Upper lobe of right lung (tissue), 1 donor: ENCODE measurements around the gene UNC5A. TPM values are rescaled to one million over a fixed set of nuclear protein-coding genes. Genes with fewer than 3 reads are reported as not detected.

Source experiments
- ATAC-seq: fragments of 200-7000 bp; cut with Tn5 transposase; one replicate; pipeline ENCODE4 v1.9.1; 2020; ENCODE audit warnings: mild to moderate bottlenecking, moderate library complexity
- DNase-seq: peaks from one replicate; pipeline ENCODE4 v3.0.0-alpha.2; 2020
- H3K27ac ChIP-seq: fragments of 200-600 bp; one replicate; pipeline ENCODE4 v1.8.0; 2022
- H3K27me3 ChIP-seq: fragments of 200-600 bp; one replicate; pipeline ENCODE4 v1.8.0; 2022; ENCODE audit warnings: mild to moderate bottlenecking
- H3K36me3 ChIP-seq: fragments of 200-600 bp; one replicate; pipeline ENCODE4 v1.8.0; 2022
- H3K4me1 ChIP-seq: fragments of 200-600 bp; one replicate; pipeline ENCODE4 v1.8.0; 2022
- H3K4me3 ChIP-seq: fragments of 200-600 bp; one replicate; pipeline ENCODE4 v1.8.0; 2022; ENCODE audit warnings: mild to moderate bottlenecking
- H3K9me3 ChIP-seq: fragments of 200-600 bp; one replicate; pipeline ENCODE4 v1.8.0; 2022
- CTCF ChIP-seq: fragments of 200-600 bp; IDR thresholded peaks from one replicate; pipeline ENCODE4 v1.8.0; 2022; ENCODE audit warnings: antibody characterized with exemption
- intact Hi-C: fragments of 100-400 bp; cut with DNase I; formaldehyde crosslinking; loops from one replicate; pipeline ENCODE4 v1.11.0; 2022
- total RNA-seq: library from RNA; stranded (reverse); fragmentation: NEBNext Ultra II Directional; extraction: Animal tissue kit (Norgen Biotek cat#: 25700); gene quantifications from one replicate; pipeline ENCODE4 v1.2.1, GENCODE V29; 2021
- donor health status: DM: no; HTN: yes; CAD: no; lungs with severe emphysema.

UNC5A gene
- total RNA-seq, 1 donor from 2014 or later: 0.46 TPM

- no peak for ATAC-seq
- Histone ChIP-seq H3K36me3 (no peaks in the 10 kb centered on the region), H3K4me3 (no peak overlapping the region), H3K9me3 (no peaks in the 10 kb centered on the region), H3K4me1 (no peaks in the 10 kb centered on the region), H3K27me3 (peaks cover 19% of the 10 kb centered on the region), H3K27ac (no peak overlapping the region)
- TF ChIP-seq CTCF: no peak
- no peak for DNase-seq
- intact Hi-C loops: no loop called here
Measured at GRCh38 chr5:176832162-176832561, 21.8 kb downstream of the UNC5A start.

GRCh38 chr5:176833286-176833685 lies 22.9 kb downstream of the UNC5A start:
- no peak for DNase-seq
- TF ChIP-seq CTCF: no peak
- no peak for ATAC-seq
- no peaks in the 10 kb centered on the region for H3K36me3 ChIP-seq
- H3K4me1 ChIP-seq: no peaks in the 10 kb centered on the region
- no peak overlapping the region for H3K27ac ChIP-seq
- H3K27me3 ChIP-seq: peaks cover 19% of the 10 kb centered on the region
- H3K9me3 ChIP-seq: no peaks in the 10 kb centered on the region
- intact Hi-C loops: no loop called here
- H3K4me3 ChIP-seq: no peak overlapping the region

- intact Hi-C loops: no loop called here
- H3K9me3 ChIP-seq: no peaks in the 10 kb centered on the region
- peaks cover 26% of the 10 kb centered on the region for H3K27me3 ChIP-seq
- no peak overlapping the region for H3K4me3 ChIP-seq
- no peak for DNase-seq
- no peak for ATAC-seq
- no peaks in the 10 kb centered on the region for H3K4me1 ChIP-seq
- no peak for TF ChIP-seq CTCF
- H3K27ac ChIP-seq: no peak overlapping the region
- no peaks in the 10 kb centered on the region for H3K36me3 ChIP-seq
Measured at GRCh38 chr5:176835918-176836317, 25.6 kb downstream of the UNC5A start.

- DNase-seq (no peak), ATAC-seq (no peak)
- no peaks in the 10 kb centered on the region for H3K4me1 ChIP-seq
- H3K27ac ChIP-seq: no peak overlapping the region
- intact Hi-C loops: no loop called here
- no peak for TF ChIP-seq CTCF
- H3K9me3 ChIP-seq: no peaks in the 10 kb centered on the region
- H3K27me3 ChIP-seq: peaks cover 34% of the 10 kb centered on the region
- H3K36me3 ChIP-seq: no peaks in the 10 kb centered on the region
- H3K4me3 ChIP-seq: no peak overlapping the region
Measured at GRCh38 chr5:176836811-176837706, 26.7 kb downstream of the UNC5A start.

- H3K9me3 ChIP-seq: no peaks in the 10 kb centered on the region
- H3K27ac ChIP-seq: no peak overlapping the region
- peaks cover 34% of the 10 kb centered on the region for H3K27me3 ChIP-seq
- TF ChIP-seq CTCF: no peak
- no peaks in the 10 kb centered on the region for H3K36me3 ChIP-seq
- DNase-seq (peak; percentile 92), ATAC-seq (peak; percentile 93)
- H3K4me3 ChIP-seq: no peak overlapping the region
- H3K4me1 ChIP-seq: no peaks in the 10 kb centered on the region
- intact Hi-C loops: no loop called here
Measured at GRCh38 chr5:176837707-176838115, 27.4 kb downstream of the UNC5A start.
